Stomach (tissue), 4 donors: Measurements from ENCODE around the gene ANGPTL7.

Experiments used
- EP300 ChIP-seq: sonication (generic); formaldehyde crosslinking; IDR thresholded peaks from one replicate; pipeline ENCODE4 v1.6.1; 2017; ENCODE audit warnings: antibody characterized with exemption
- TF ChIP-seq, protein P1 (sequence below), 7 experiments: fragments of 450-650 bp in 4 of 7; fragments of 200-600 bp in 3 of 7; sonication (generic) in 3 of 7; IDR thresholded peaks; one replicate each; pipeline ENCODE4 v1.5.1; 2016 to 2019; ENCODE audit warnings: antibody characterized with exemption in 7 of 7, control low read depth in 2 of 7, mild to moderate bottlenecking in 1 of 7

DNA sequence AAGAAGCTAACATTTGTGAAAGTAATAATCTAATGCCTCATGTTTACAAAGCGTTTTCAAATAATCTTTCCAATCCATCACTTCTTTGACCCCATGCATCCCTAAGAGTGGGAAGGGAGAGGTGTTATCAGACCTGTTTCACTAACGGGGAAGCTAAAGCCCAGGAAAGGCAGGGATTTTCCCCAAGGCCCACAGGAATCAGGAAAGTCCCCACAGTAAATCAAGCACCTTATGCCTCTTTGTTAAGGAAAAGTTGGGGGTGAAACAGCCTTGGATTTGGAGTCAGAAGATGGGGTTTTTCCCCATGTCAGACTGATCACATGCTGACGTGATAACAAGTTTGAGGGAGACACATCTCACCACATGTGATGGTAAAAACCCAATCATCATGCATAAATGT is 20.0 kb upstream of the ANGPTL7 start:
- TF ChIP-seq EP300 = no peak
- TF ChIP-seq, protein P1, sequence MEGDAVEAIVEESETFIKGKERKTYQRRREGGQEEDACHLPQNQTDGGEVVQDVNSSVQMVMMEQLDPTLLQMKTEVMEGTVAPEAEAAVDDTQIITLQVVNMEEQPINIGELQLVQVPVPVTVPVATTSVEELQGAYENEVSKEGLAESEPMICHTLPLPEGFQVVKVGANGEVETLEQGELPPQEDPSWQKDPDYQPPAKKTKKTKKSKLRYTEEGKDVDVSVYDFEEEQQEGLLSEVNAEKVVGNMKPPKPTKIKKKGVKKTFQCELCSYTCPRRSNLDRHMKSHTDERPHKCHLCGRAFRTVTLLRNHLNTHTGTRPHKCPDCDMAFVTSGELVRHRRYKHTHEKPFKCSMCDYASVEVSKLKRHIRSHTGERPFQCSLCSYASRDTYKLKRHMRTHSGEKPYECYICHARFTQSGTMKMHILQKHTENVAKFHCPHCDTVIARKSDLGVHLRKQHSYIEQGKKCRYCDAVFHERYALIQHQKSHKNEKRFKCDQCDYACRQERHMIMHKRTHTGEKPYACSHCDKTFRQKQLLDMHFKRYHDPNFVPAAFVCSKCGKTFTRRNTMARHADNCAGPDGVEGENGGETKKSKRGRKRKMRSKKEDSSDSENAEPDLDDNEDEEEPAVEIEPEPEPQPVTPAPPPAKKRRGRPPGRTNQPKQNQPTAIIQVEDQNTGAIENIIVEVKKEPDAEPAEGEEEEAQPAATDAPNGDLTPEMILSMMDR (IDR thresholded peaks at IDR 0.05) = no peak
